Left ventricle myocardium inferior (tissue), 1 donor: ENCODE measurements around the gene GABARAP. TPM values are rescaled to one million over a fixed set of nuclear protein-coding genes. Genes with fewer than 3 reads are reported as not detected.
A peak's percentile ranks its signal among the peaks of the same experiment; 100 is the strongest.
"Not testable (repeated sequence)": the region's sequence is repeated elsewhere in the genome, so short reads cannot be mapped to it uniquely, and the experiment has no call there.

Experiments used
- DNase-seq: peaks from one replicate; pipeline ENCODE4 v3.0.0-alpha.2; 2020
- H3K27ac ChIP-seq: fragments of 200-600 bp; replicated peaks from 2 replicates; pipeline ENCODE4 v1.8.0; 2021
- H3K27me3 ChIP-seq: fragments of 200-600 bp; 2 replicates; pipeline ENCODE4 v1.8.0; 2021; ENCODE audit warnings: low read depth
- H3K36me3 ChIP-seq: fragments of 200-600 bp; 2 replicates; pipeline ENCODE4 v1.8.0; 2021
- H3K4me1 ChIP-seq: fragments of 200-600 bp; 2 replicates; pipeline ENCODE4 v1.8.0; 2021
- H3K4me3 ChIP-seq: fragments of 200-600 bp; 2 replicates; pipeline ENCODE4 v1.8.0; 2021; ENCODE audit warnings: mild to moderate bottlenecking, moderate library complexity
- H3K9me3 ChIP-seq: fragments of 200-600 bp; replicated peaks from 2 replicates; pipeline ENCODE4 v1.8.0; 2021
- intact Hi-C: fragments of 100-400 bp; cut with micrococcal nuclease; formaldehyde crosslinking; loops from one replicate; pipeline ENCODE4 v1.11.0; 2022
- total RNA-seq: library from RNA; stranded (reverse); fragmentation: NEBNext Ultra II Directional; extraction: Animal tissue kit (Norgen Biotek cat#: 25700); gene quantifications from one replicate; pipeline ENCODE4 v1.2.1, GENCODE V29; 2021
- TF ChIP-seq, protein P1 (sequence below): fragments of 200-600 bp; IDR thresholded peaks from 2 replicates; pipeline ENCODE4 v1.8.0; 2021; ENCODE audit warnings: antibody characterized with exemption, mild to moderate bottlenecking, borderline replicate concordance
- donor health status: DM: no; HTN: yes; CAD: no; lungs with severe emphysema.

Gene GABARAP
- total RNA-seq, 1 donor from 2014 or later = 394 TPM

DNA sequence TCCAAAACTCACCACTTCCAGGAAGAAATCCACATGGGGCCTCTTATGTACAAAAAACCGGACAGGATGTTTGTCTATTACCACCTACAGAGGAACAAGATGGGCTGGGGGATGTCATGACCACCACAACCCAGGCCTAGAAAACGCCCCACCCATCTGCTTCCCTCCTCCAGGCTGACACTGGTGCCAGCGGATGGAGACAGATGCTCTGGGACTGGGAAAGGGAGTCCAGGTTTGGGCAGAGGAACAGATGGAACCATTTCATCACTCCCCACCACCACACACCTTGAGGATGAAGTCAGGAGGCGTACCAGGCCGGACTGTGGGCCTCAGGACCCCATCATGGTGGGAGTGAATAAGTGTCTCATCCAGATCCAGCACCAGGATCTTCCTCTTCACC lies 4.5 kb upstream of the GABARAP start:
- H3K27ac ChIP-seq = no peak overlapping the region
- H3K4me3 ChIP-seq = no peak overlapping the region
- TF ChIP-seq, protein P1, sequence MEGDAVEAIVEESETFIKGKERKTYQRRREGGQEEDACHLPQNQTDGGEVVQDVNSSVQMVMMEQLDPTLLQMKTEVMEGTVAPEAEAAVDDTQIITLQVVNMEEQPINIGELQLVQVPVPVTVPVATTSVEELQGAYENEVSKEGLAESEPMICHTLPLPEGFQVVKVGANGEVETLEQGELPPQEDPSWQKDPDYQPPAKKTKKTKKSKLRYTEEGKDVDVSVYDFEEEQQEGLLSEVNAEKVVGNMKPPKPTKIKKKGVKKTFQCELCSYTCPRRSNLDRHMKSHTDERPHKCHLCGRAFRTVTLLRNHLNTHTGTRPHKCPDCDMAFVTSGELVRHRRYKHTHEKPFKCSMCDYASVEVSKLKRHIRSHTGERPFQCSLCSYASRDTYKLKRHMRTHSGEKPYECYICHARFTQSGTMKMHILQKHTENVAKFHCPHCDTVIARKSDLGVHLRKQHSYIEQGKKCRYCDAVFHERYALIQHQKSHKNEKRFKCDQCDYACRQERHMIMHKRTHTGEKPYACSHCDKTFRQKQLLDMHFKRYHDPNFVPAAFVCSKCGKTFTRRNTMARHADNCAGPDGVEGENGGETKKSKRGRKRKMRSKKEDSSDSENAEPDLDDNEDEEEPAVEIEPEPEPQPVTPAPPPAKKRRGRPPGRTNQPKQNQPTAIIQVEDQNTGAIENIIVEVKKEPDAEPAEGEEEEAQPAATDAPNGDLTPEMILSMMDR = no peak
- intact Hi-C loops = no loop called here
- H3K27me3 ChIP-seq = no peaks in the 10 kb centered on the region
- H3K9me3 ChIP-seq = no peaks in the 10 kb centered on the region
- DNase-seq = no peak
- H3K36me3 ChIP-seq = peaks cover 35% of the 10 kb centered on the region
- H3K4me1 ChIP-seq = peaks cover 53% of the 10 kb centered on the region

DNA sequence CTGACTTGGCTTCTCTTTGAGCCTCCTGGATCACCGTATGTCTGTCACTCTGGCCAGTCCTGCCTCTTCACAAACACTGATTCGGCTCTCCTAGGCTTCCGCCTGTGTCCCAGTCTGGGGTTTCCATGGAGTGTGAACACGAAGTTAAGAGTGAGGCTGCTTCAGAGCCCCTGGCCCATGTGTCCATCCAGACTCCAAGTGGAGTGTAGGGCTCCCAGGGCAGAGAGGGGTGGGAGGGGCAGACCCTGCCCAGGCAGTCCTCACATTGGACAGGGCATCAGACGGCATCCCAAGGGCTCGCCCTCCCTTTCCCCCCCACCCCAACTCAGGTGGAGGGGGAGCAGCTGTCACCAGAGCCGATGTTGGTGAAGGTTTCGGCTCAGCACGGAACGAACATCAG lies 1.6 kb upstream of the GABARAP start:
- H3K27me3 ChIP-seq, intact Hi-C loops, DNase-seq, H3K9me3 ChIP-seq: not testable (repeated sequence)
- Histone ChIP-seq H3K4me3 (peak overlapping the region; percentile 97), H3K4me1 (peaks cover 50% of the 10 kb centered on the region), H3K36me3 (peaks cover 48% of the 10 kb centered on the region), H3K27ac (peak overlapping the region; percentile 99)

DNA sequence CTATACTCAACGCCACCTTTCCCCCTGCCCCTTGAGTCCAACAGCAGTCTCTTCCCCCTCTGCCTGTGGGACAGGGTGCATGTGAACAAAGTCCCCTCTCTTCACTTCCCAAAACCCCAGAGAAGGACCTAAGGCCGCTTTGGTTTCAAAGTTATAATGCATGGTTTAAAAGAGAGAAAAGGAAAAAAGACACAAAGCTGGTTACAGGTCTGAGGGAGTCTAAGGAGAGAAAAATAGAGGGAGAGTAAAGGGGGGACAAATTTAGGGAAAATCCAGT lies 1.1 kb upstream of the GABARAP start:
- Histone ChIP-seq H3K9me3 (no peaks in the 10 kb centered on the region), H3K27me3 (no peaks in the 10 kb centered on the region), H3K36me3 (peaks cover 48% of the 10 kb centered on the region), H3K27ac (peak overlapping the region; percentile 99), H3K4me1 (peaks cover 49% of the 10 kb centered on the region), H3K4me3 (peak overlapping the region; percentile 97)
- intact Hi-C loops = no loop called here
- no peak for DNase-seq
- TF ChIP-seq, protein P1 = no peak

DNA sequence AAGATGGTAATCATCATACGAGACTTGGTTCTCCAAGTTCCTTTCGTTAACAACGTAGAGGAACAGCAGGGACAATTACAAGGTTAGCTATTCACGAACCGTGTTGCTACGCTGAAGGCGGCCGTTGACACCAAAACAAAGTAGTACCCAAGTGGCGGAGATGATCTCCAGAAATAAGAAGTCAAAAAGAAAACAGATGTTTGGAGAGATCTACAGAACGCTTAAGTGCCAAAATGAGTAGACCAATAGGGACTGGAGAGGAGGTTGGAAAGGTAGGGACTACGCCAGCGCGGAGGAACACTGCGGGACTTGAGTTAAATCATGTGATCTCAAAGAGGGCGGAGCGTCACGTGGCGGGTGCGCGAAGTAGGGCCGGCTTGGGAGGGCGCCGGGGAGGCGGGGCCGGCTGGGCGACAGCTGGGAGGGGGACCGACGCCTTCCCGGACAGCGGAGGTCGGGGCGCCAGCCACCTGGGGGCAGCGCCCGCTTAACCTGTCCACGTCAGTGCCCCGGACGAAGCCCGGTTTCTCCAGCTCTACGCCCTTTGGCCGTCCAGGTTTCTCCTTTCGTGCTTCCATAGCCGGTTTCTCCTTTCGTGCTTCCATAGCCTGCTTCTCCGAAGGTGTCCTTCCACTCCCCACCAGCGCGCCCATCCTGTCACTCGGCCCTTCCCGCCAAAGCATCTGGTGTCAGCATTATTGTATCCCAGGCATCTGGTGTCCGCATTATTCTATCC lies 636 bp upstream of the GABARAP start:
- Histone ChIP-seq H3K36me3 (peaks cover 48% of the 10 kb centered on the region), H3K27me3 (no peaks in the 10 kb centered on the region), H3K9me3 (no peaks in the 10 kb centered on the region), H3K4me1 (peaks cover 45% of the 10 kb centered on the region), H3K4me3 (peak overlapping the region; percentile 97), H3K27ac (peak overlapping the region; percentile 99)
- DNase-seq = peak; percentile 97
- intact Hi-C loops = no loop called here
- TF ChIP-seq, protein P1 = no peak

DNA sequence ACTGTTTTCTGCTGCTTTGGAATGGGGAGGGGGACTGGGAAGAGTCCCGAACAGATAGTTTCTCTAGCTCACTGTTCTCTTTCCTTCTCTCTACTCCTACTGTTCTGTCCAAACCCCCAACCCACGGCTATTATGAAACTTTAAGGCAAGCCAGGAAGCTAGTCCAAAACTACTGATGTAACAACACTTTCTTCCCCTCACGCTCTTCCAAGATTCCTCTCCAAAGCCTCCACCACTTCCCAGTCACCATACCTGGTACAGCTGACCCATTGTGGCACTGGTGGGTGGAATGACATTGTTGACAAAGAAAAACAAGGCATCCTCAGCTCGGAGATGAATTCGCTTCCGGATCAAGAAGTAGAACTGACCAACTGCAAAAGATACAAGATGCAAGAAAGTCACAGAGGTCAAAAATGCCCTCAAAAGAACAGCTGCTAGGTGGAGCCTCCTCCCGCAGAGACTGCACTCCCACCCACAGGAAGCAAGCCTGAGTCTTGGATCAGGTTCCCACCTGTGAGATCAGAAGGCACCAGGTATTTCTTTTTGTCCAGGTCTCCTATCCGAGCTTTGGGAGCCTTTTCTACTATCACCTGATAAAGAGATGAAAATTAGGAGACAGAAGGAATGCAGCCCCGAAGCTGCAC lies 1.0 kb downstream of the GABARAP start:
- TF ChIP-seq, protein P1 = no peak
- peaks cover 47% of the 10 kb centered on the region for H3K36me3 ChIP-seq
- peaks cover 57% of the 10 kb centered on the region for H3K4me1 ChIP-seq
- no peaks in the 10 kb centered on the region for H3K9me3 ChIP-seq
- no peaks in the 10 kb centered on the region for H3K27me3 ChIP-seq
- DNase-seq = no peak
- H3K27ac ChIP-seq = peak overlapping the region; percentile 99
- intact Hi-C loops = no loop called here
- H3K4me3 ChIP-seq = peak overlapping the region; percentile 97

DNA sequence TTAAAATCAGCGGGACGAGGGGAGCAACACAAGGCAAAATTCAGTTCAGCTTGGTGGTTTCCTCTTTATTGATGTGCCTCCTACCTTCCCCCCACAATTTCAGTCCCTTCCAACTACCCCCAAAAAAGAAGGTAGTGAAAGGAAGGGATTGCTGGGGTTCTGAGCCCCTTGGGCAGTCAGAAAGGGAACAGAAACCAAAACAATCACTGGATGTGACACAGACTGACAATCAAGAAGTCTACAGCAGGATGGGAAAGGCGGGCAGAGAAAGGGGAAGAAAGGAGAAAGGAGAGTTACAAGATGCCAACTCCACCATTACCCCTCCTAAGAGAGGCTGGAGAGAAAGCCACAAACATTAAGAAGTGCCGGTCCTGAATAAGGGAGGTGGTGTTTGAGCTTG lies 1.9 kb downstream of the GABARAP start:
- peak overlapping the region; percentile 97 for H3K4me3 ChIP-seq
- H3K27me3 ChIP-seq = no peaks in the 10 kb centered on the region
- peaks cover 47% of the 10 kb centered on the region for H3K36me3 ChIP-seq
- peak overlapping the region; percentile 99 for H3K27ac ChIP-seq
- H3K9me3 ChIP-seq = no peaks in the 10 kb centered on the region
- TF ChIP-seq, protein P1 = no peak
- DNase-seq = no peak
- intact Hi-C loops = no loop called here
- peaks cover 63% of the 10 kb centered on the region for H3K4me1 ChIP-seq
